HG02973 (cell line): ENCODE measurements around the gene NCAPG2.
"Not testable (repeated sequence)": the region's sequence is repeated elsewhere in the genome, so short reads cannot be mapped to it uniquely, and the experiment has no call there.

Experiments used
- ATAC-seq: cut with Tn5 transposase; IDR thresholded peaks from one replicate; pipeline ENCODE4 v1.9.1; 2021; ENCODE audit warnings: moderate library complexity; ENCODE audit not compliant: unreplicated experiment

NCAPG2 gene

GRCh38 chr7:158676171-158676840 lies 28.3 kb downstream of the NCAPG2 start:
- ATAC-seq: no peak

- ATAC-seq: no peak
Observed at GRCh38 chr7:158672975-158673374, 31.6 kb downstream of the NCAPG2 start.

GRCh38 chr7:158668086-158668485 lies 36.5 kb downstream of the NCAPG2 start:
- not testable (repeated sequence) for ATAC-seq

- not testable (repeated sequence) for ATAC-seq
Observed at GRCh38 chr7:158666966-158667678, 37.5 kb downstream of the NCAPG2 start.

- no peak for ATAC-seq
Observed at GRCh38 chr7:158666401-158666800, 38.2 kb downstream of the NCAPG2 start.

GRCh38 chr7:158664406-158664805 lies 40.2 kb downstream of the NCAPG2 start:
- ATAC-seq: no peak

GRCh38 chr7:158663428-158663741 lies 41.2 kb downstream of the NCAPG2 start:
- ATAC-seq: no peak

- no peak for ATAC-seq
Observed at GRCh38 chr7:158662610-158663427, 41.8 kb downstream of the NCAPG2 start.

GRCh38 chr7:158658475-158658874 lies 46.1 kb downstream of the NCAPG2 start:
- no peak for ATAC-seq

GRCh38 chr7:158657189-158657746 lies 47.3 kb downstream of the NCAPG2 start:
- ATAC-seq: peak; percentile 40

- ATAC-seq: peak; percentile 96
Observed at GRCh38 chr7:158655931-158656441, 48.6 kb downstream of the NCAPG2 start.

GRCh38 chr7:158655507-158655906 lies 49.1 kb downstream of the NCAPG2 start:
- ATAC-seq: no peak

GRCh38 chr7:158651968-158652565 lies 52.5 kb downstream of the NCAPG2 start:
- no peak for ATAC-seq

- no peak for ATAC-seq
Observed at GRCh38 chr7:158650821-158651225, 53.8 kb downstream of the NCAPG2 start.

- no peak for ATAC-seq
Observed at GRCh38 chr7:158649279-158649678, 55.3 kb downstream of the NCAPG2 start.

- no peak for ATAC-seq
Observed at GRCh38 chr7:158648787-158649186, 55.8 kb downstream of the NCAPG2 start.

- no peak for ATAC-seq
Observed at GRCh38 chr7:158648168-158648567, 56.4 kb downstream of the NCAPG2 start.

GRCh38 chr7:158647475-158647792 lies 57.2 kb downstream of the NCAPG2 start:
- no peak for ATAC-seq

- no peak for ATAC-seq
Observed at GRCh38 chr7:158646766-158647474, 57.7 kb downstream of the NCAPG2 start.

GRCh38 chr7:158645842-158646241 lies 58.8 kb downstream of the NCAPG2 start:
- ATAC-seq: no peak
